Panc1 (cell line): ENCODE results near the gene PER3.

Experiments
- CTCF ChIP-seq: fragments of 450-650 bp; IDR thresholded peaks from 2 replicates; pipeline ENCODE4 v1.5.1; 2017; ENCODE audit warnings: mild to moderate bottlenecking
- POLR2AphosphoS5 ChIP-seq: IDR thresholded peaks from 2 replicates; pipeline ENCODE4 v1.6.1; 2012; ENCODE audit warnings: mild to moderate bottlenecking, low read depth, low read length, moderate library complexity
- REST ChIP-seq, 2 experiments: IDR thresholded peaks; 2 replicates each; pipeline ENCODE4 v1.6.1; 2011 to 2012; ENCODE audit warnings: low read depth in 2 of 2, control low read depth in 1 of 2, low read length in 1 of 2, mild to moderate bottlenecking in 1 of 2, moderate library complexity in 1 of 2; ENCODE audit not compliant: insufficient read depth in 1 of 2

GRCh38 chr1:7873801-7874795 is 90.0 kb downstream of the PER3 start:
- TF ChIP-seq POLR2AphosphoS5 (no peak), CTCF (no peak), REST (IDR thresholded peaks at IDR 0.05; ENCODE audit: insufficient read depth in 1 of 2, low read depth in 2 of 2, low read length in 1 of 2) (no peak)
